GM11168 (cell line): ENCODE measurements around the gene NFKB2.

Source experiments
- in situ Hi-C: fragments of 300-500 bp; cut with MboI; formaldehyde crosslinking; loops from one replicate; pipeline ENCODE4 v1.12.0; 2022; ENCODE audit warnings: low sequenced_read_pairs; ENCODE audit not compliant: unreplicated experiment

Gene NFKB2

DNA sequence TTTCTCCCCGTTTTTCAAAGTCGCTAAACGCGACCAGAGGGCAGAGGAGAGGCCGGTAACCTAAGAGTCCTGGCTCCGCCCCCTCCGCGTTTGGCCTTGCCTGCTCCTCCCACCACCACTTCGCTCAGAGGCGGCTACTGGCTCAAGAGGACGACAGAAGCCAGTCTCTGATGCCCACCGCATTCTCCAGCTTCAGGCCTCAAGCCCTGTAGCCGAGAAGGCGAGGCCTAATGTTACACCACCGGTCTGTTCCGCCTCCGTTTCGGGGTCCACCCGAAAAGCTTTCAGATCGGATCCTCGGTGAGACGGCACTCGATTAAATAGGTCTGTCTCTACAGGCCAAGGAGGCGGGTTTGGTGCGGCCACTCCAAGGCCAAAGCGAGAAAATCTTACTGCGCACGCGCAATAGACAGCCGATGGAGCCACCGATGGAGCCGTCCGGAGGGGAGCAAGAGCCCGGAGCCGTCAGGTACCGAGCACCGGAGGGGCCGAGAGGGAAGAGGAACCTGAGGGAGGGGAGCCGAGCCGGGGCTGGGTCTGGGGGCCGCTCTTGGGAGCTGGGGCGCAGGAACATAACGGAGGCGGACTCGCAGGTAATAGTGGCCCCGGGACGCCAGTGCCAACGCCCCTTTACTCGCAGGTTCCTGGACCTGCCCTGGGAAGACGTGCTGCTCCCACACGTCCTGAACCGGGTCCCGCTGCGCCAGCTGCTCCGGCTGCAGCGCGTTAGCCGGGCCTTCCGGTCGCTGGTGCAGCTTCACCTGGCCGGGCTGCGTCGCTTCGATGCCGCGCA is 25.4 kb downstream of the NFKB2 start, which contains the start of gene FBXL15:
TSS of gene FBXL15 (plus strand) at position 123 of the 793 bp plus-strand sequence. CDS start at position 417, 294 bp downstream.
- in situ Hi-C loops: no loop called here

DNA sequence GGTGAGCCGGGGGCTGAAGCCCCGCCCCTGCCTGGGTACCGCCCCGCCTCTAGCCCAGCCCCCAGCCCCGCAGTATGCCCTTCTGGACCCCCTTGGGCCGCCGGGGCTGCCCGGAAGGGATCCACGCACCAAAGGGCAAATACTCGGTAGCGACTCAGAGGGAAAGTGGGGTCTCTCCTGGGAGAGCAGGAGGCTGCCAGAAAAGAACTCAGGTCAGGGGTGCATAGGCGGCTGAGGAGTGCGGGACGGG is 25.9 kb downstream of the NFKB2 start:
- in situ Hi-C loops: no loop called here

DNA sequence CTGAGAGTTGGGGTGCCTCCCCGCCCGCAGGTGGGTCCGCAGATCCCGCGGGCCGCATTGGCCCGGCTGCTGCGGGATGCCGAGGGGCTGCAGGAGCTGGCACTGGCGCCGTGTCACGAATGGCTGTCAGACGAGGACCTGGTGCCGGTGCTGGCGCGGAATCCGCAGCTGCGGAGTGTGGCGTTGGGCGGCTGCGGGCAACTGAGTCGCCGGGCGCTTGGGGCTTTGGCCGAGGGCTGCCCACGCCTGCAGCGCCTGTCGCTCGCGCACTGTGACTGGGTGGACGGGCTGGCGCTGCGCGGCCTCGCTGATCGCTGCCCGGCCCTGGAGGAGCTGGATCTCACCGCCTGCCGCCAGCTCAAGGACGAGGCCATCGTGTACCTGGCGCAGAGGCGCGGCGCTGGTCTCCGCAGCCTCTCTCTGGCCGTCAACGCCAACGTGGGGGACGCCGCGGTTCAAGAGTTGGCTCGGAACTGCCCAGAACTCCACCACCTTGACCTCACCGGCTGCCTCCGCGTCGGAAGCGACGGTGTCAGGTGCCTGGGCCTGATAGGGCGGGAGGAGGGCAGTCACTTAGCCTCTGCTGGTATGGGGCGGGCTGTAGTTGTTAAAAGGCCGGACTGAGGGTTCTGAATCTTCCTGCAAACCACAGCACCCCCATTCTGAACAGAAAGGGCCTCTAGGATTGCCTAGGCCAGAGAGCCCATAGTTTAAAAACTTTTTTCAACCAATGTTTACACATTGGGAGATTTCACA is 26.4 kb downstream of the NFKB2 start:
- in situ Hi-C loops: no loop called here

DNA sequence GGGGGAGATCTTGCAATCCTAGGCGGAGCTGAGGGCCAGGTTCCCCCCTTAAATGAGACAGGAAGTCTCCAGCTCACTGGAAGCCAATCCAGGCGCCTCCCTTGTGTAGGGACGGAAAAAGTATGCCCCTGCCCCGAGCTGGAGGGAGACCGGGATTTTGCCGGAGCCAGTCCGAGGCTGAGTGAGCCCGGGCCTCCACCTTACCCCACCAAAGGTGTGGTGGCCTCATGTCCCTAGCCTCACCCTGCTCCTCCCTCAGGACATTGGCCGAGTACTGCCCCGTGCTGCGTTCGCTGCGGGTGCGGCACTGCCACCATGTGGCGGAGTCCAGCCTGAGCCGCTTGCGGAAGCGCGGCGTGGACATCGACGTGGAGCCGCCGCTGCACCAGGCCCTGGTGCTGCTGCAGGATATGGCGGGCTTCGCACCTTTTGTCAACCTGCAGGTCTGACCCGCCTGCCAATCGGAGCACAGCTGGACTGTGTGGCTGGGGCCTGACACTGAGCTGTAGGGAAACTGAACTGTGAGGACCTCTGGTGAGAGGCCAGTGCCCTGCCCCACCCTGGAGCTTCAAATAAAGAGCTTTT is 27.1 kb downstream of the NFKB2 start:
- in situ Hi-C loops: no loop called here

DNA sequence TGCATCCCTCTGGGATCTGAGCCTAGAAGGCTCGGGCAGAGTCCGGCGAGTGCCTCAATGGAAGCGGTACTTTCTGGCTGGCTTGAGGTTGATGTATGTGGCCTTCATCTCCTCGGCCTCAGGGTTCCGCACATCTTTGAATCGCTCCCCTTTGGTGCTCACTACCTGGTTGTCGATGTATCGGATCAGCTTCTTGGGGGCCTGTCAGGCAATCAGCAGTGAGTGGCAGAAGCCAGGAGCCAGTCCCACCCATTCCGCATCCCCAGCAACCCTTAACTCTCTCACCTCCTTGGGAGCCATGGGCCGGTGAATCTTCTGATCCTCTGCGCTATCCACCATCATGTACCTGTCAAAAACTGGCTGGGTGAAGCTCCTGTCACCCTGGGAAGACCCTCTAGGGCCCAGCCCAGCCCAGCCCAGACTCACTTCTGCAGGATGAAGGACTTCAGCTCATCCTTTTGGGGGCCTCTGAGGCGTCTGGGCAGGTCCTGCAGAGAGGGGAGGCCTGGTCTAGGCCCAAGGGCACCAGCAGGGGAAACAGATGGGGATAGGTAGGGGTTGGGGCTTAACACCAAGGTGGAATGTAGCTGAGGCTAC is 28.0 kb downstream of the NFKB2 start:
- in situ Hi-C loops: no loop called here

DNA sequence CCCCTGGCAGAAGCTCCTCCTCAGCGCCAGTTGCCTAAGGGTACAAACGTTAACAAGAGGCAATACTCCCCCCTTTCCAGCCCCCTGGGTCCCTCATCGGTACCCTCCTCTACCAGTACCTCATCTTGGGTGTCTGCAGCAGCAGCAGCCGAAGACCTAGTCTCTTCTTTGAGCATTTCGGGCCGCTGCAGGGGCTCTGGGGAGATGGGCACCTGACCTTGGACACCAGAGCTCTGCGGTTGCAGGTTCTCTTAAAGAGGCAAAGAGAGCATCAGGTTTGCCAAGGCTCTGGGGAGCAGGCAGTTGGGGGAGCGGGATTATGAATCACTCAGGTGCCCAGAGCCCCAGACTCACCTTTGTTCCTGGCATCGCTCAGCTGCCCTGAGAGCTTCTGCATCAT is 28.6 kb downstream of the NFKB2 start:
- in situ Hi-C loops: no loop called here

DNA sequence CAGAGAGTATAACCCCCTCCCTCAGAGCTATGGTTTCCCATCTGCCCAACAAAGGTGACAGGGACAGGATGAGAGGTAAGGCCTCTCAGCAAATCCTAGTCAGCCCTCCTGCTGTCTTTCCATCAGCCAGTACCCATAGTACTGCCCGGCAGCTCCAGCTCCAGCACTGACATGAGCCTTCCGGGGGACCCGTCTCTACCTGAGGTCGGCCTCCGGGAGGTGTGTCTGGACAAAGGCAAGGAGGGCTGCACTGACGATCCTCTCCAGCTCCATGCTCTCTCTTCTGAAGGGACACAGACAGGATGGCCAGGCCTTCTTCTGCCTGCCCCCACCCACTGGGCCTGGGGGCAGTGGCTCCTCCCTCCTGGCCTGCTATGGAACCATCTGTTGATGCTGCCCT is 29.4 kb downstream of the NFKB2 start:
- in situ Hi-C loops: no loop called here

DNA sequence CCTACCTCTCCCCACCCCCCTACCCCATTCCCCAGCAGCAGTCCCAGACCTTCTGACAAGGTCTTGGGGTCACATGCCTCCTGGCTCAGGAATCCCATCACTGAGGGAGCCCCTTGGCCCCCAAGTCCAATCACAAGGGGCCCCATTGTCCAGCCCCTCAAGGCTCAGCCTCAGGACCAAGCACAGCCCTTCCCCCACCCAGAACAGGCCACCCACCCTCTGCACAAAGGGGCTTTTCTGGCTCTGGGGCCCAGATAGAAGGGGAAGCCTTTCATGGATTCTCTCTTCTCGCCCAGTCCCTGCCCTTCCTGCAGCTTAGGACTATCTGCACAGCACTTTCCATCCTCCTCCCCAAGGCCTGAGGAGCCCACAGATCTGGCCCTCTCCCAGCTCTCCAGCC is 29.9 kb downstream of the NFKB2 start:
- in situ Hi-C loops: no loop called here

DNA sequence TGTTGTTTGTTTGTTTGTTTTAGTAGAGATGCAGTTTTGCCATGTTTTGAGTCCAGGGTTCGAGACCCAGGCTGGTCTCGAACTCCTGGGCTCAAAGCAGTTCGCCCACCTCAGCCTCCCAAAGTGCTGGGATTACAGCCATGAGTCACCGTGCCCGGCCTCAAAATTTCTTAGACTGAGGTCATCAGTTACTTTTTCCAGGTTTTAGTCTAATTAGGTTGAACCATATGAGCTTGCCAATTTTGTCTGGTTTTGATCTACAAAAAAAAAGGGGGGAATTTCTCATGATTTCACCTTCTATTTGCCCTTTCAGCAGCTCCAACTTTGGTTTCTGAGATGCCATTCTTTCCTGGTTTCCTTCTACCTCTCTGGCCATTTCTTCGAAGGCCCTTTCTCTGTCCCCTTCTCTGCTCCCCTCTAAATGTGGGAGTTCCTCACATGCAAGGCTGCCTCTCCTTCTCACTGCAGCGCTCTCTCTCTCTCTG is 31.3 kb downstream of the NFKB2 start:
- in situ Hi-C loops: no loop called here

DNA sequence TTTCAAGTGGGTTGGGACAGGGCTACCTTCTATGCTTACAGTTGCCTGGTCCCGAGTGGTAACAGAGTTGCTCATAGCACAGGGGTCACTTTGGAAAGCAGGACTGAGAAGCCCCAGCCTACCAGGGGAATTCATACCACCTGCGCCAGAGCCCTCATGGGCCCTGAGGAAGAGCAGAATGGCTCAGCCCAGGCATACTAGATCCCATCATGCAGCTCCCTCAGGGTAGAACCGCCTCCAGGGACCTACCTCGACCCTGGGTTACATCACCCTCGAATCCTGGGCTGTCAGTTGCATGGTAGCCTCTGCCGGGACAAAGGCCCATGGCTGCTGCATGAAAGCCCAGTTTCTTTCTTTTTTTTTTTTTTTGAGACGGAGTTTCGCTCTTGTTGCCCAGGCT is 34.0 kb downstream of the NFKB2 start:
- in situ Hi-C loops: no loop called here

DNA sequence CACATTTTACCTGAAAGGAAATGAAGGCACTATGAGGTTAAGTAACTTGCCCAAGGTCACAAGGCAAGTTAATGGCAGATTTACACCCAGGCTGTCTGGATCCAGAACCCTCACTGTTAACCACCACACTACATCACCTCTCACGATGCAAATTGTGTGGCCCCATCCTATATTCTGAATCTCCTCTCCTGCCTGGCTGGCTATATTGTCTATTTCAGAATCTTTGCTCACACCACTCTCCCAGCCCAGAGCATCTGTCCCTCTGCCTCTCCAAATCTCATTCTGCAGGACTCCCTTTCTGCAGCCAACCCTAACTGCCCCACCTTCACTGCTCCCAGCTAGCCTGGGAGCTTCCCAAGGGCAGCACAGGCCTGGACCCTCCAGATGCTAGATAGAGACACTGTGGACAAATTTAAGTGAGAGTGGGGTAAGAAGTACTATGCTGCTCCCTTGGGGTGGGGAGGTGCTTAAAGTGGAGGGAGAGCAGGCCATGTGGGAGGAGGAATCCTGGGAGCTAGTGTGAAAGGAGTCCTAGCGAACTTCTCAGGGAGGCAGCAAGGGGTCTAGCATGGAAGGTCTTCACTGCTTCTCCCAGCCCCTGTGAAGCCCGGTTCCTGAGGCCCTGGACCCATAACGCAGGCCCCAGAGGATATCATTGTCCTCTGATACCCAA is 36.1 kb downstream of the NFKB2 start:
- in situ Hi-C loops: no loop called here

DNA sequence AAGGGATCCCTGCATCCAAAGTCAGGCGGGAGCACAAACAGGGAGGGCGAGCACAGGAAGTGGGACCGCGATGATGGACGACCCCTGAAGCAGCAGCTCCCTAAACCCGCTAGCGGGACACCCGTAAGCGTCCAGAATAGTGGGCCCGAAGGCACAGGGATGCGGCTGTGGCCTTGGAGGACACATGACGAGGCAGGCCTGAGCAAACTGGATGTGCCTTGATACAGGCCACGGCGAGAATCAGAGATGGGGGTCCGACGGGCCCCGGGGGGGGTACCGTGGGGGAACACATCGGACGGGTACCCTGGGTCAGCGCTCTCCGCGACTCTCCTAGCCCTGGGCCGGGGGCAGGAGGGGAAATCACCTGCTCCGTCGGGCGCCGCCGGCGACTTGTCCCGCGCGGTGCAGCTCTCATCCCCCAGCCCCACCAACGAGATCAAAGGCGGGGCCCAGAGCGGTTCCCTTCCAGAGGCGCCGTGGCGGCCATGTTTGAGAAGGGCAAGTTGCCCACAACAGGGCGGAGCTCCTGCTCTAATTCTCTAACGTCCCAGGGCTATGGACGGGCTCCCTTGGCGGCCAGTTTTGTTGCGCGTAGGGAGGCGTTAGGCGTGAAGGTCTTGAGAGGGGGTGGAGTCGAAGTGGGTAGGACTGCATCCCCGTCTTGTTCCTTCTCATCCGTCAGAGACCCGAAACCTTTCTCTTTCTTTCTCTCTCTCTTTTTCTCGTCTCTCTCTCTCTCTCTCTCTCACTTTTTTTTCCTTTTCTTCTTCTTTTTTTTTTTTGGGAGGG is 36.9 kb downstream of the NFKB2 start, which contains the start of gene CUEDC2:
TSS of gene CUEDC2 (minus strand) at position 413 of the 789 bp plus-strand sequence. CDS start 7,386 bp downstream, outside the sequence.
- in situ Hi-C loops: no loop called here

DNA sequence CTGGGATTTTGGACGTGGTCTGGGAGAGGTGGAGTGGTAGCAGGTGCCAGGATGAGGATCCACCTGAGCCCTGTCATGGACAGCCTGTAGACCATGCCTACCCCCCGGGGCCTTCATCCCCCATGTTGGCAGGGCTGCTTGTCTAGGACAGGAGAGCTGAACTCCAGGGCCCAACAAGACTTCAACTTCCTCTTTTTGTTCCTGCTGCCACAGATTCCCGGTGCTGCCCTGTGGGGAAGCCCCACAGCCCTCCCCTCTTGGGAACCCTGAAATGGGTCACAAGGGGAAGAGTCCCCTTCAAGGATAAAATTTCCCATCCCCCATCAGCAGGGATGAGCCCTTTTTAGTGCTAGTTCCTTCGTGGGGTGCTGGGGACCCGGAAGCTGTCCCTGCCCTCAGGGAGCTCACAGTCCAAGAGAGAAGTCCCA is 38.1 kb downstream of the NFKB2 start:
- in situ Hi-C loops: no loop called here

DNA sequence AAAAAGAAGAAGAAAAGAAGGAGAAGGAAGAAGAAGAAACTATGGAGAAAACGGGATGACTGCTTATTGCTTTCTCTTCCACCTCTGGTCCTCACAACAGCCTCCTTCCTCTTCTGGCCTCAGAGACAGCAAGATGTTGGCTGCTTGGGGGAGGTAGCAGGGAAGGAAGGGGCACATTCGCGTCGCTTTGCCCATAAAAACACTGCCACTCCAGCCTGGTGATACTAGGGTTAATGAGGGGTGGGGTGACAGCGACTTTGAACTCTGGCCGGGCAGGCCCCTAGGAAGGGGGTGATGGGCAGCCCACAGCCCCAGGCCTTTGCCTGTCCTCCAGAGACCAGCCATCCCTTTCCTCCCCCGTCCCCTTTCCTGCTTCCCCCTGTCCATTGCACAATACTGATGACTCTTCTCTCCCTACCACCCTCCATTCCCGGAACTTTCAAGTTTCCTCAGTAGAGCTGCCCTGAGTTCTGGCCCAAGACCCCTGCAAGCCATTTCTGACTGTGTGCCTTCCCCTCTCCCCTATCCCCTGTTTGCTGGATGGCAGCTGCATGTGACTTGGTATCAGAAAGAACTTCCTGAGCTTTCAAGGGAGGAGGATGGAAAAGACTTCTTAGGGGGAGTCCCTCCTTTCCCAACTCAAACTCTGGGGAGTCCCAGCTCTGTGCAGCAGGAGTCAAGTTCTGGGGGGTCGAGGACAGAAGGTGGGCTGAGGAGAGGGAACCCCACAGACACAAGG is 39.1 kb downstream of the NFKB2 start:
- in situ Hi-C loops: no loop called here

DNA sequence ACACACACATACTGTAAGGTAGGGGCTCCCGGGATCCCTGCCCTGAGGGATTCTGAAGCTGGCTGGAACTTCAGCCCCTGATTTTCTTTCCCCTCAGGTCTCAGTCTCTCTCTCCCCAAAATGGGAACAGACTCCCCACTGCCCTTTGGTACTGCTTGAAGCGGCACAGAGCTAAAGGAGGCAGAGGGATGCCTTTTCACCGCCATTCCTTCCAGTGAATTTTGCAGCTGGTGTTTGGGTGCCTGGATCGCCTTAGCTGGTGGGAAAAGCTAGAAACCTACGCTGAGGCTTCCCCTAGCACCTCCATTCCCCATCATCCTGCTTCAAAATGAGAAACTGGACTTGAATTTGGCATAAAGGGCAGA is 39.6 kb downstream of the NFKB2 start:
- in situ Hi-C loops: no loop called here

DNA sequence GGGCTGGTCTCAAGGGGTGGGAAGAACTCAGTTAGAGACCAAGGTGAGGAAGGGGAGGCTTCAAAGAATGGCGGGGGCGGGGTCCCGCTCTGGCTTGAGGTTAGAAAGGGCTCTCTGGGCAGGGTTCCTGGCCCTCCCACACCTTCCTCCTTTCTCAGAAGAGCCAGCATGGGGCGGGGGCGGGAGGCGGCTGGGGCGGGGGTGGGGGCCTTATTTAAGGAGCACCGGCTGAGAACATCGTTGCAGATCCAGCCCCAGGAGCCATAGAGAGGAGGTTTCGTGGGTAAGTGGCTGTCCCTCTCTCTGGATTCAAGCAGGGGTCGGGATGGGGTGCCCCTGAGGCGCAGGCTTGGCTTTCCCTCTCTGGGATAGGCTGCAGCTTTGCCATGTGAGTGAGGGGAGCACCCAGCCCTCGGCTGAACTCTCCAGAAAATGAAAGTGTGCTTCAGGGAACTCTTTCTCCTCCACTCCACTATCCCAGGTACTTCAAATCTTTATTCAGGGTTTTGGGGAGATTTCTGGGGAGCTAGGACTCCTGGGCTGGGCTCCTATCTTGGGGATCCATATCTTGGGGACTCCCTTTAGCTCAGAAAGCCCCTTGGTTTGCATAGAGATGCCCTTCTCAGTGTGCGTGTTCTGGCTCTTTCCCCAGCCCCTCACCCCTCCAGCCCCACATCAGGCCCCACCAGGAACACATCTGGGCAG is 40.2 kb downstream of the NFKB2 start:
- in situ Hi-C loops: no loop called here

DNA sequence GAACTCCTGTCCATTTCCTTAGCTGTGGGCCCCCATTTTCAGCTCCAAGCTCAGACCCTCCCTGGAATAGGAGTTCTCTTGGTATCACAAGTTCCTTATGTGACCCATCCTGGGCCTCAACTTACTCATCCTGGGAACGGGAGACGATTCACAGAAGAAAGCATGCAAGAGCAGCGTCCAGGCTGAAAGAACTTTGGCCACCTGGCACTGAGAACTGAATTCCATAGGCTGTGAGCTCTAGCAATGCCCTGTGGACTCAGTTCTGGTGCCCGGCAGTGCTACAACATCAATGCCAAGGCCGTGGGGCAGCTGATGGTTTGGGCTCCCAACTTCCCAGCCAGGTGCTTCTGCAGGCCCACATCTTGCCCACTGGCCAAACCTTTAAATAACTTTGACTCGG is 40.8 kb downstream of the NFKB2 start:
- in situ Hi-C loops: no loop called here

DNA sequence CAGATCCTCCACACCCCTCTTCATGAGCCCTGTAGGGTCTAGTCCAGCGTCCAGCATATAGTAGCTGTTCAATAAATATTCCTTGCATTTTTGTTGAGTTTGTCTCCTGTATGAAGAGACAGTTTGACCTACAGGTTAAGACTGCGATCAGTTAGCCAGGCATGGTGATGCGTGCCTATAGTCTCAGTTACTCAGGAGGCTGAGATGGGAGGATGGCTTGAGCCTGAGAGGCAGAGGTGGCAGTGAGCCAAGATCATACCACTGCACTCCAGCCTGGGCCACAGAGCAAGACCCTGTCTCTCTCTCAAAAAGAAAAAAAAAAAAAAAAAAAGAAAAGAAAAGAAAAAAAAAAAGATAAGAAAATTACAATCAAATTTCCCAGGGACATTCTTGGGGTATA is 42.0 kb downstream of the NFKB2 start:
- in situ Hi-C loops: no loop called here
